Measurements from ENCODE around the gene LEF1.

LEF1 gene

DNA sequence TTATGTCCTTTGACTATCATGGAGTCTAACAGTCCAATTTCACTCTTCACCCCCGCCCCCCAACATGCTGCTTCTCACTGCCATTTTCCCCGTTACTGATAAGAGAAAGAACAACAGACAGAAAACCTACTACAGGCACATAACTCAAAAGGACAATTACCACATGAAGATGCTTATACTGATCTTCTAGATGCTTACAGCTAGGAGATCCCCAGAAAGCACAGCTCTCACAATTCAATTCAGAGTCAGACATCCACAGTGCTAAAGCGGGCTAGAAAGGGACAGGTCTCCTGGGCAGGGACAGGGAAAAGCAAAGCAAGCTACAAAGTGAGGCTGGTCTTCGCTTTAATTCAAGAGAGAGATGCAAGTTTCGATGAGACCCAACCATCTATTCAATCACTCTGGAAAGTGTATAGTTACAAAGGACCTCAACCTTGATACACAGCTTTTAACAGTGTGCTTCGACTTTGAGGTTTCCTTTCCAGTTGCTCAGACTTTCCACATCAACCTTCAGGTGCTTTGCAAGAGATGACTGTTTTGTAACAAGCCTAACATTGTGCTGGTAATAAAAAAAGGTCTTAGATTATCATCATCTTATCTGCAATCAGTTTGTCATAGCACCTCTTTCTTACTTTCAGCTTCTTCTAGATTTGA lies 60.9 kb downstream of the LEF1 start:
- Histone ChIP-seq H3K36me3 (replicated peaks in 1 of 2; ENCODE audit: control insufficient read depth in 2 of 2, insufficient read depth in 2 of 2, low read length in 2 of 2) (no peaks in the 10 kb centered on the region), H2BK12ac (ENCODE audit: low read length) (no peak overlapping the region), H3K14ac (ENCODE audit: low read length) (no peak overlapping the region), H2BK15ac (ENCODE audit: low read length) (no peak overlapping the region), H3K4me2 (ENCODE audit: insufficient read depth, low read length, poor library complexity, severe bottlenecking) (no peak overlapping the region), H3K4ac (ENCODE audit: low read length) (no peak overlapping the region), H3K4me3 (ENCODE audit: low read length in 2 of 2) (no peak overlapping the region), H3K79me1 (ENCODE audit: low read depth, low read length) (no peaks in the 10 kb centered on the region), H2BK120ac (ENCODE audit: low read depth, low read length) (no peak overlapping the region), H3K27ac (replicated peaks; ENCODE audit: low read length) (no peak overlapping the region), H3K27me3 (ENCODE audit: control insufficient read depth in 3 of 3, insufficient read depth in 3 of 3, low read depth in 1 of 3, low read length in 3 of 3) (no peaks in the 10 kb centered on the region), H3K4me1 (ENCODE audit: control insufficient read depth in 2 of 2, insufficient read depth in 1 of 2, low read depth in 1 of 2, low read length in 2 of 2) (peaks cover under 1 to 4% of the 10 kb centered on the region in 2 donors), H4K91ac (ENCODE audit: low read depth, low read length, poor library complexity) (no peak overlapping the region), H3K18ac (ENCODE audit: low read length) (no peak overlapping the region), H2BK5ac (ENCODE audit: low read length) (no peak overlapping the region), H4K8ac (ENCODE audit: low read depth, low read length) (no peak overlapping the region), H3K9ac (ENCODE audit: low read depth, low read length, poor library complexity) (no peak overlapping the region), H2AFZ (ENCODE audit: low read length) (no peak overlapping the region), H3K23ac (ENCODE audit: low read depth, low read length, poor library complexity) (no peak overlapping the region), H3K9me3 (replicated peaks in 1 of 2; ENCODE audit: control insufficient read depth in 2 of 2, insufficient read depth in 1 of 2, low read depth in 1 of 2, low read length in 2 of 2) (no peaks in the 10 kb centered on the region), H2AK5ac (ENCODE audit: low read depth, low read length) (no peak overlapping the region)
- DNase-seq (ENCODE audit: low spot score), result no peak
- no CpG with 5 or more reads among the region's 6 CpGs for WGBS, 2 donors (ENCODE audit: extremely low coverage in 2 of 2, insufficient read length in 2 of 2, insufficient replicate concordance in 1 of 2)

DNA sequence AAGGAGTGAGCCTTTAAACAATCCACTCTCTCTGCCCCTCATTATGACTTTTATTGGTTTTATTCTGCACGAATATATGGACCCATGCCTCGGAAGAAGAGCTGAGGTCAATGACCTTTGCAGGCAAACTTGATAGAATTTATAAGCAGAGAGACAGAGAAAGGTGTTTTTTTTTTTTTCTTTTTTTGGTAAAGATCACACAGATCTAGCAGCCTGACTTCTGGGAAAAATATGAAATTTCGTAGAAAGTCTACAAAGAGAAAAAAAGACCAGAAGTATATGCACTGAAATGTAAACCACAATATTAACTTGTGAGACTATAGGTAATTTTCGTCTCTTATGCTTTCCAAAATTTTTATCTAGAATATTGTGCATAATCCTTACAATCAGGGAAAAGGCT lies 61.6 kb downstream of the LEF1 start:
- peaks cover 0 to 1% of the 10 kb centered on the region in 2 donors for H3K4me1 ChIP-seq (ENCODE audit: control insufficient read depth in 2 of 2, insufficient read depth in 1 of 2, low read depth in 1 of 2, low read length in 2 of 2)
- no peak overlapping the region for H2BK120ac ChIP-seq (ENCODE audit: low read depth, low read length)
- no peak overlapping the region for H3K4me3 ChIP-seq (ENCODE audit: low read length in 2 of 2)
- no peak overlapping the region for H3K23ac ChIP-seq (ENCODE audit: low read depth, low read length, poor library complexity)
- H3K4me2 ChIP-seq (ENCODE audit: insufficient read depth, low read length, poor library complexity, severe bottlenecking), result no peak overlapping the region
- no peaks in the 10 kb centered on the region for H3K27me3 ChIP-seq (ENCODE audit: control insufficient read depth in 3 of 3, insufficient read depth in 3 of 3, low read depth in 1 of 3, low read length in 3 of 3)
- no peak overlapping the region for H2BK5ac ChIP-seq (ENCODE audit: low read length)
- H3K9ac ChIP-seq (ENCODE audit: low read depth, low read length, poor library complexity), result no peak overlapping the region
- H2AFZ ChIP-seq (ENCODE audit: low read length), result no peak overlapping the region
- no peak overlapping the region for H3K4ac ChIP-seq (ENCODE audit: low read length)
- no peak overlapping the region for H3K18ac ChIP-seq (ENCODE audit: low read length)
- no peak overlapping the region for H2BK12ac ChIP-seq (ENCODE audit: low read length)
- H3K27ac ChIP-seq (replicated peaks; ENCODE audit: low read length), result no peak overlapping the region
- no peak overlapping the region for H2AK5ac ChIP-seq (ENCODE audit: low read depth, low read length)
- DNase-seq (ENCODE audit: low spot score), result no peak
- no peaks in the 10 kb centered on the region for H3K79me1 ChIP-seq (ENCODE audit: low read depth, low read length)
- WGBS, 2 donors (ENCODE audit: extremely low coverage in 2 of 2, insufficient read length in 2 of 2, insufficient replicate concordance in 1 of 2), result no CpG with 5 or more reads among the region's 4 CpGs
- H3K36me3 ChIP-seq (replicated peaks in 1 of 2; ENCODE audit: control insufficient read depth in 2 of 2, insufficient read depth in 2 of 2, low read length in 2 of 2), result no peaks in the 10 kb centered on the region
- no peak overlapping the region for H4K91ac ChIP-seq (ENCODE audit: low read depth, low read length, poor library complexity)
- no peak overlapping the region for H2BK15ac ChIP-seq (ENCODE audit: low read length)
- no peak overlapping the region for H3K14ac ChIP-seq (ENCODE audit: low read length)
- no peaks in the 10 kb centered on the region for H3K9me3 ChIP-seq (replicated peaks in 1 of 2; ENCODE audit: control insufficient read depth in 2 of 2, insufficient read depth in 1 of 2, low read depth in 1 of 2, low read length in 2 of 2)
- H4K8ac ChIP-seq (ENCODE audit: low read depth, low read length), result no peak overlapping the region

GRCh38 chr4:108106186-108106585 lies 62.5 kb downstream of the LEF1 start:
- no CpG with 5 or more reads among the region's 3 CpGs for WGBS, 2 donors (ENCODE audit: extremely low coverage in 2 of 2, insufficient read length in 2 of 2, insufficient replicate concordance in 1 of 2)
- H3K4ac ChIP-seq (ENCODE audit: low read length), result no peak overlapping the region
- H2BK5ac ChIP-seq (ENCODE audit: low read length), result no peak overlapping the region

GRCh38 chr4:108103099-108103862 lies 65.5 kb downstream of the LEF1 start:
- Histone ChIP-seq H3K9me3 (replicated peaks in 1 of 2; ENCODE audit: control insufficient read depth in 2 of 2, insufficient read depth in 1 of 2, low read depth in 1 of 2, low read length in 2 of 2) (no peaks in the 10 kb centered on the region), H3K4ac (ENCODE audit: low read length) (no peak overlapping the region), H2BK12ac (ENCODE audit: low read length) (no peak overlapping the region), H3K18ac (ENCODE audit: low read length) (no peak overlapping the region), H2BK5ac (ENCODE audit: low read length) (no peak overlapping the region), H2BK120ac (ENCODE audit: low read depth, low read length) (no peak overlapping the region), H3K27me3 (ENCODE audit: control insufficient read depth in 3 of 3, insufficient read depth in 3 of 3, low read depth in 1 of 3, low read length in 3 of 3) (no peaks in the 10 kb centered on the region), H4K8ac (ENCODE audit: low read depth, low read length) (no peak overlapping the region), H3K36me3 (replicated peaks in 1 of 2; ENCODE audit: control insufficient read depth in 2 of 2, insufficient read depth in 2 of 2, low read length in 2 of 2) (no peaks in the 10 kb centered on the region), H3K4me1 (ENCODE audit: control insufficient read depth in 2 of 2, insufficient read depth in 1 of 2, low read depth in 1 of 2, low read length in 2 of 2) (peaks cover 0 to 1% of the 10 kb centered on the region in 2 donors), H2AFZ (ENCODE audit: low read length) (no peak overlapping the region), H3K14ac (ENCODE audit: low read length) (no peak overlapping the region), H3K9ac (ENCODE audit: low read depth, low read length, poor library complexity) (no peak overlapping the region), H3K23ac (ENCODE audit: low read depth, low read length, poor library complexity) (no peak overlapping the region), H2AK5ac (ENCODE audit: low read depth, low read length) (no peak overlapping the region), H2BK15ac (ENCODE audit: low read length) (no peak overlapping the region), H3K4me3 (ENCODE audit: low read length in 2 of 2) (no peak overlapping the region), H4K91ac (ENCODE audit: low read depth, low read length, poor library complexity) (no peak overlapping the region), H3K79me1 (ENCODE audit: low read depth, low read length) (no peaks in the 10 kb centered on the region), H3K4me2 (ENCODE audit: insufficient read depth, low read length, poor library complexity, severe bottlenecking) (no peak overlapping the region), H3K27ac (replicated peaks; ENCODE audit: low read length) (no peak overlapping the region)
- 100% methylated on average over 2 of the region's 5 CpGs; no CpG with 5 or more reads in 1 of the 2 donors for WGBS, 2 donors (ENCODE audit: extremely low coverage in 2 of 2, insufficient read length in 2 of 2, insufficient replicate concordance in 1 of 2)
- no peak for DNase-seq (ENCODE audit: low spot score)

More at GRCh38 chr4:108106186-108106585, 62.5 kb downstream of the LEF1 start:
- H4K8ac ChIP-seq (ENCODE audit: low read depth, low read length), result no peak overlapping the region
- no peak overlapping the region for H3K23ac ChIP-seq (ENCODE audit: low read depth, low read length, poor library complexity)
- no peak overlapping the region for H3K4me2 ChIP-seq (ENCODE audit: insufficient read depth, low read length, poor library complexity, severe bottlenecking)
- H3K18ac ChIP-seq (ENCODE audit: low read length), result no peak overlapping the region
- H3K27me3 ChIP-seq (ENCODE audit: control insufficient read depth in 3 of 3, insufficient read depth in 3 of 3, low read depth in 1 of 3, low read length in 3 of 3), result no peaks in the 10 kb centered on the region
- no peaks in the 10 kb centered on the region for H3K79me1 ChIP-seq (ENCODE audit: low read depth, low read length)
- H3K14ac ChIP-seq (ENCODE audit: low read length), result peak overlapping the region; percentile 40
- H2BK120ac ChIP-seq (ENCODE audit: low read depth, low read length), result no peak overlapping the region
- no peak overlapping the region for H3K4me3 ChIP-seq (ENCODE audit: low read length in 2 of 2)
- H3K36me3 ChIP-seq (replicated peaks in 1 of 2; ENCODE audit: control insufficient read depth in 2 of 2, insufficient read depth in 2 of 2, low read length in 2 of 2), result no peaks in the 10 kb centered on the region
- H4K91ac ChIP-seq (ENCODE audit: low read depth, low read length, poor library complexity), result no peak overlapping the region
- H3K4me1 ChIP-seq (ENCODE audit: control insufficient read depth in 2 of 2, insufficient read depth in 1 of 2, low read depth in 1 of 2, low read length in 2 of 2), result peaks cover 0 to 1% of the 10 kb centered on the region in 2 donors
- DNase-seq (ENCODE audit: low spot score), result no peak
- H2AFZ ChIP-seq (ENCODE audit: low read length), result no peak overlapping the region
- H2BK12ac ChIP-seq (ENCODE audit: low read length), result no peak overlapping the region
- H3K27ac ChIP-seq (replicated peaks; ENCODE audit: low read length), result no peak overlapping the region
- no peak overlapping the region for H2AK5ac ChIP-seq (ENCODE audit: low read depth, low read length)
- no peak overlapping the region for H3K9ac ChIP-seq (ENCODE audit: low read depth, low read length, poor library complexity)
- H3K9me3 ChIP-seq (replicated peaks in 1 of 2; ENCODE audit: control insufficient read depth in 2 of 2, insufficient read depth in 1 of 2, low read depth in 1 of 2, low read length in 2 of 2), result no peaks in the 10 kb centered on the region
- H2BK15ac ChIP-seq (ENCODE audit: low read length), result no peak overlapping the region
